MM.1S (cell line): Measurements from ENCODE around the gene EIF4E1B.

Source experiments
- DNase-seq: peaks from one replicate; pipeline ENCODE4 v3.0.0-alpha.2; 2015
- H2AFZ ChIP-seq: fragments of 300-600 bp; sonication (generic); 2 replicates; pipeline ENCODE4 v1.6.0; 2016; ENCODE audit warnings: antibody characterized with exemption, low read length
- H3F3A ChIP-seq: fragments of 300-600 bp; sonication (generic); 2 replicates; pipeline ENCODE4 v1.6.1; 2016; ENCODE audit warnings: mild to moderate bottlenecking, antibody characterized with exemption, low read length, moderate library complexity, mixed read lengths; ENCODE audit not compliant: insufficient read depth
- H3K27ac ChIP-seq: fragments of 300-600 bp; sonication (generic); 2 replicates; pipeline ENCODE4 v1.5.1; 2016; ENCODE audit warnings: mild to moderate bottlenecking, low read length
- H3K27me3 ChIP-seq: fragments of 300-600 bp; sonication (generic); replicated peaks from 2 replicates; pipeline ENCODE4 v1.6.0; 2016; ENCODE audit warnings: low read length; ENCODE audit not compliant: insufficient read depth
- H3K36me3 ChIP-seq: fragments of 300-600 bp; sonication (generic); replicated peaks from 2 replicates; pipeline ENCODE4 v1.6.1; 2016; ENCODE audit warnings: mild to moderate bottlenecking, low read length, mixed read lengths; ENCODE audit not compliant: insufficient read depth
- H3K4me1 ChIP-seq: fragments of 300-600 bp; sonication (generic); 2 replicates; pipeline ENCODE4 v1.6.1; 2016; ENCODE audit warnings: low read length, mixed read lengths
- H3K4me2 ChIP-seq: fragments of 300-600 bp; sonication (generic); 2 replicates; pipeline ENCODE4 v1.6.0; 2016; ENCODE audit warnings: low read depth, low read length
- H3K4me3 ChIP-seq: fragments of 300-600 bp; sonication (generic); 2 replicates; pipeline ENCODE4 v1.5.1; 2016; ENCODE audit warnings: low read length, mixed read lengths
- H3K79me2 ChIP-seq: fragments of 300-600 bp; sonication (generic); 2 replicates; pipeline ENCODE4 v1.6.1; 2016; ENCODE audit warnings: mixed run types, low read length, mixed read lengths
- H3K9ac ChIP-seq: fragments of 300-600 bp; sonication (generic); 2 replicates; pipeline ENCODE4 v1.6.1; 2016; ENCODE audit warnings: low read length, mixed read lengths
- H3K9me2 ChIP-seq: fragments of 300-600 bp; sonication (generic); replicated peaks from 2 replicates; pipeline ENCODE4 v1.6.1; 2016; ENCODE audit warnings: mild to moderate bottlenecking, low read length, mixed read lengths; ENCODE audit not compliant: insufficient read depth
- H3K9me3 ChIP-seq: fragments of 300-600 bp; sonication (generic); replicated peaks from 2 replicates; pipeline ENCODE4 v1.6.1; 2016; ENCODE audit warnings: mild to moderate bottlenecking, low read length, mixed read lengths; ENCODE audit not compliant: insufficient read depth
- H4K20me1 ChIP-seq: fragments of 300-600 bp; sonication (generic); 2 replicates; pipeline ENCODE4 v1.6.1; 2016; ENCODE audit warnings: mild to moderate bottlenecking, low read length, moderate library complexity, mixed read lengths; ENCODE audit not compliant: insufficient read depth
- CTCF ChIP-seq: fragments of 300-600 bp; sonication (generic); IDR thresholded peaks from 2 replicates; pipeline ENCODE4 v1.5.1; 2016; ENCODE audit warnings: antibody characterized with exemption, low read length, mixed read lengths
- EZH2 ChIP-seq: fragments of 300-600 bp; sonication (generic); optimal IDR thresholded peaks from 2 replicates; pipeline ENCODE3; 2017; ENCODE audit warnings: low read depth, mild to moderate bottlenecking, antibody characterized with exemption, low read length, mixed read lengths
- EZH2phosphoT487 ChIP-seq: fragments of 300-600 bp; sonication (generic); IDR thresholded peaks from 2 replicates; pipeline ENCODE4 v1.6.1; 2018; ENCODE audit warnings: antibody characterized with exemption, low read length

EIF4E1B gene

GRCh38 chr5:176625966-176626875 is 4.3 kb upstream of the EIF4E1B start:
- DNase-seq: no peak
- no peaks in the 10 kb centered on the region for H3K4me1 ChIP-seq
- no peaks in the 10 kb centered on the region for H4K20me1 ChIP-seq
- no peaks in the 10 kb centered on the region for H3F3A ChIP-seq
- H3K9me2 ChIP-seq: no peaks in the 10 kb centered on the region
- no peak overlapping the region for H3K4me3 ChIP-seq
- H2AFZ ChIP-seq: no peak overlapping the region
- no peaks in the 10 kb centered on the region for H3K36me3 ChIP-seq
- H3K27me3 ChIP-seq: peaks cover 79% of the 10 kb centered on the region
- H3K4me2 ChIP-seq: no peak overlapping the region
- no peak overlapping the region for H3K27ac ChIP-seq
- H3K9me3 ChIP-seq: no peaks in the 10 kb centered on the region
- no peak overlapping the region for H3K9ac ChIP-seq
- TF ChIP-seq CTCF: no peak
- TF ChIP-seq EZH2: no peak
- TF ChIP-seq EZH2phosphoT487: no peak
- H3K79me2 ChIP-seq: no peaks in the 10 kb centered on the region

- Histone ChIP-seq H4K20me1 (no peaks in the 10 kb centered on the region), H3K27me3 (peaks cover 79% of the 10 kb centered on the region), H3K9ac (no peak overlapping the region), H3K4me1 (no peaks in the 10 kb centered on the region), H3K79me2 (no peaks in the 10 kb centered on the region), H3K9me3 (no peaks in the 10 kb centered on the region), H3K9me2 (no peaks in the 10 kb centered on the region), H3K36me3 (no peaks in the 10 kb centered on the region), H3K4me2 (no peak overlapping the region), H3K4me3 (no peak overlapping the region), H3K27ac (no peak overlapping the region), H2AFZ (no peak overlapping the region), H3F3A (no peaks in the 10 kb centered on the region)
- no peak for DNase-seq
- no peak for TF ChIP-seq EZH2phosphoT487
- no peak for TF ChIP-seq CTCF
- no peak for TF ChIP-seq EZH2
Observed at GRCh38 chr5:176626876-176627236, 3.6 kb upstream of the EIF4E1B start.

- Histone ChIP-seq H3K4me2 (no peak overlapping the region), H4K20me1 (no peaks in the 10 kb centered on the region), H3K4me3 (no peak overlapping the region), H3K9me3 (no peaks in the 10 kb centered on the region), H3K4me1 (no peaks in the 10 kb centered on the region), H3K9ac (no peak overlapping the region), H3K9me2 (no peaks in the 10 kb centered on the region), H3F3A (no peaks in the 10 kb centered on the region), H3K27ac (no peak overlapping the region), H2AFZ (no peak overlapping the region), H3K27me3 (peaks cover 82% of the 10 kb centered on the region), H3K36me3 (no peaks in the 10 kb centered on the region), H3K79me2 (no peaks in the 10 kb centered on the region)
- no peak for DNase-seq
- TF ChIP-seq EZH2 (no peak), EZH2phosphoT487 (no peak), CTCF (no peak)
Observed at GRCh38 chr5:176627582-176627981, 2.9 kb upstream of the EIF4E1B start.
